ENCODE measurements around the gene CD207. TPM values are rescaled to one million over a fixed set of nuclear protein-coding genes. Genes with fewer than 3 reads are reported as not detected.
"Not testable (repeated sequence)": the region's sequence is repeated elsewhere in the genome, so short reads cannot be mapped to it uniquely, and the experiment has no call there.

Gene CD207
- total RNA-seq (not detected in 2 replicates), polyA plus RNA-seq (0.29 TPM in 1 of 2 replicates, not detected in the other)

DNA sequence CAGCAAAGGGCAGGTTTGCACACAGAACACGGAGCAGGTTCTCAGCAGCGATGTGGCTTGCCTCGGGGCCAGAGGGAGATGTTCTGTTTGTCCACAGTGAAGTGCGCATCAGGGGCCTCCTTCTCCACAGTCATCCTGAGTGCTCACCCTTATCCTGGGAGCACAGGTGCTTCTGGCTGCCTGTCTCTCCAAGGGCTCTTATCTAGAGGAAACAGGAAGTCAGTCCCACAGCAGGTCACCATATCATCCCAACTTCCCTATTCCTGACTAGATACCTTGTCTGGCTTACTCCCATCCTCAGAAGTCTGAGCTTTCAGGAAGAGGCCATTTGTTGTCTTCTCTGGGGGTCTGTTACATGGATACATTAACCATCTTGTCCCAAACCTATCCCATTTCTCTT, at the start of gene CD207:
TSS of gene CD207 (minus strand) at position 174 of the 400 bp plus-strand sequence. CDS start at position 134, 40 bp downstream.
- DNase-seq (ENCODE audit: low spot score): no peak
- Histone ChIP-seq H3K9me2 (replicated peaks; ENCODE audit: insufficient read depth) (no peaks in the 10 kb centered on the region), H3K4me1 (ENCODE audit: insufficient read depth) (no peaks in the 10 kb centered on the region), H3K4me3 (no peak within 1 kb of the TSS), H3K9me3 (ENCODE audit: low read depth) (no peaks in the 10 kb centered on the region), H3K27me3 (no peaks in the 10 kb centered on the region), H3K36me3 (replicated peaks; ENCODE audit: insufficient read depth, low read depth) (no peaks in the 10 kb centered on the region), H3K79me2 (no peaks in the 10 kb centered on the region), H4K20me1 (ENCODE audit: insufficient read depth, poor library complexity, severe bottlenecking) (no peaks in the 10 kb centered on the region), H3K27ac (no peak within 1 kb of the TSS), H3K4me2 (no peak within 1 kb of the TSS), H2AFZ (no peak within 1 kb of the TSS)
- TF ChIP-seq EZH2phosphoT487 (IDR thresholded peaks at IDR 0.05; ENCODE audit: low read depth, severe bottlenecking, unreplicated experiment) (no peak), CTCF (IDR thresholded peaks at IDR 0.05; ENCODE audit: poor library complexity) (no peak)
- 94% methylated on average over 4 of the region's 4 CpGs for WGBS (ENCODE audit: low lambda C conversion rate, missing lambda C conversion rate)

DNA sequence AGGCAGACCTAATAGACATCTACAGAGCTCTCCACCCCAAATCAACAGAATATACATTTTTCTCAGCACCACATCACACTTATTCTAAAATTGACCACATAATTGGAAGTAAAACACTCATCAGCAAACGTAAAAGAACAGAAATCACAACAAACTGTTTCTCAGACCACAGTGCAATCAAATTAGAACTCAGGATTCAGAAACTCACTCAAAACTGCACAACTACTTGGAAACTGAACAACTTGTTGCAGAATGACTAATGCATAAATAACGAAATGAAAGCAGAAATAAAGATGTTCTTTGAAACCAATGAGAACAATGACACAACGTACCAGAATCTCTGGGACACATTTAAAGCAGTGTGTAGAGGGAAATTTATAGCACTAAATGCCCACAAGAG, 42.9 kb upstream of the CD207 start:
- WGBS (ENCODE audit: low lambda C conversion rate, missing lambda C conversion rate): 54% methylated on average over 3 of the region's 3 CpGs
- not testable (repeated sequence) for H3K27ac ChIP-seq; H2AFZ ChIP-seq; H3K9me3 ChIP-seq (ENCODE audit: low read depth); H3K4me2 ChIP-seq; DNase-seq (ENCODE audit: low spot score); H3K9me2 ChIP-seq (replicated peaks; ENCODE audit: insufficient read depth); H3K36me3 ChIP-seq (replicated peaks; ENCODE audit: insufficient read depth, low read depth); H3K4me3 ChIP-seq; H4K20me1 ChIP-seq (ENCODE audit: insufficient read depth, poor library complexity, severe bottlenecking); H3K79me2 ChIP-seq; H3K4me1 ChIP-seq (ENCODE audit: insufficient read depth)
- peaks cover 87% of the 10 kb centered on the region for H3K27me3 ChIP-seq

- H3K27me3 ChIP-seq: peaks cover 89% of the 10 kb centered on the region
- H3K4me2 ChIP-seq; DNase-seq (ENCODE audit: low spot score); H3K9me3 ChIP-seq (ENCODE audit: low read depth); H3K4me1 ChIP-seq (ENCODE audit: insufficient read depth); H3K36me3 ChIP-seq (replicated peaks; ENCODE audit: insufficient read depth, low read depth); H3K79me2 ChIP-seq; H2AFZ ChIP-seq; H4K20me1 ChIP-seq (ENCODE audit: insufficient read depth, poor library complexity, severe bottlenecking); H3K4me3 ChIP-seq; H3K9me2 ChIP-seq (replicated peaks; ENCODE audit: insufficient read depth); H3K27ac ChIP-seq: not testable (repeated sequence)
- WGBS (ENCODE audit: low lambda C conversion rate, missing lambda C conversion rate): 70% methylated on average over 9 of the region's 9 CpGs
These were observed 40.5 kb upstream of the CD207 start for GRCh38 chr2:70876138-70876537.

DNA sequence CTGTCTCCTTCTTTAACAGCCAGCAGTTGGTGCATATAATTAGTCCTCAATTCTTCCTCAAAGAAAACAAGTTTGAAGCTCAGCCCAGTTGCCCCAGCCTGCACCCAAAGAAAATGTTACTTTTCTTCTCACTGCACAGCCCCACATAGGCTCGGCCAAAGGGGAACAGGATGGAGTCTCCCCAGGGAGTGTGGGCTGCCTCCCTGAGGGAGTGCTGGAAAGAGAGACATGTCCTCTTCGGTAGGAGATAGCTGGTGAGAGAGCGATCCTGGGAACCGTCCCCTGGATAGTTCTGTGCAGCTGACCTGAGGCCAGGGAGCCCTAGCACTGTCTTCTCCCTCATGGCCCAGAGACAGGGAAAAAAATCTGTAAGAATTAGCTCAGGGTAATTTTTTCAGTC, 37.9 kb upstream of the CD207 start:
- Histone ChIP-seq H3K27me3 (peaks cover 77% of the 10 kb centered on the region), H2AFZ (no peak overlapping the region)

More for the DNA sequence above, 37.9 kb upstream of the CD207 start:
- no peaks in the 10 kb centered on the region for H3K36me3 ChIP-seq (replicated peaks; ENCODE audit: insufficient read depth, low read depth)
- no peaks in the 10 kb centered on the region for H3K79me2 ChIP-seq
- no peaks in the 10 kb centered on the region for H4K20me1 ChIP-seq (ENCODE audit: insufficient read depth, poor library complexity, severe bottlenecking)
- no peak overlapping the region for H3K4me3 ChIP-seq
- no peaks in the 10 kb centered on the region for H3K9me2 ChIP-seq (replicated peaks; ENCODE audit: insufficient read depth)
- DNase-seq (ENCODE audit: low spot score): no peak
- H3K27ac ChIP-seq: no peak overlapping the region
- H3K4me2 ChIP-seq: no peak overlapping the region
- H3K9me3 ChIP-seq (ENCODE audit: low read depth): no peaks in the 10 kb centered on the region
- TF ChIP-seq CTCF (IDR thresholded peaks at IDR 0.05; ENCODE audit: poor library complexity): no peak
- no peak for TF ChIP-seq EZH2 (IDR thresholded peaks at IDR 0.05; ENCODE audit: borderline replicate concordance)
- TF ChIP-seq EZH2phosphoT487 (IDR thresholded peaks at IDR 0.05; ENCODE audit: low read depth, severe bottlenecking, unreplicated experiment): no peak
- no peaks in the 10 kb centered on the region for H3K4me1 ChIP-seq (ENCODE audit: insufficient read depth)
- 68% methylated on average over 4 of the region's 4 CpGs for WGBS (ENCODE audit: low lambda C conversion rate, missing lambda C conversion rate)
